ENCODE data around the gene PTPRE. TPM values are rescaled to one million over a fixed set of nuclear protein-coding genes. Genes with fewer than 3 reads are reported as not detected.

PTPRE gene
- total RNA-seq, 1 experiment from 2014 or later, result 12.3 TPM

- Histone ChIP-seq H3K4me2 (ENCODE audit: low read length) (no peak overlapping the region), H3K36me3 (ENCODE audit: control insufficient read depth in 1 of 2, insufficient read depth in 2 of 2, low read length in 2 of 2) (no peaks in the 10 kb centered on the region), H2AFZ (ENCODE audit: low read depth, low read length, poor library complexity, severe bottlenecking) (no peak overlapping the region), H3K4me3 (replicated peaks in 1 of 2; ENCODE audit: low read depth in 1 of 2, low read length in 2 of 2) (no peak overlapping the region), H3K79me2 (ENCODE audit: insufficient read depth, low read length) (no peaks in the 10 kb centered on the region), H3K27ac (ENCODE audit: low read depth, low read length) (no peak overlapping the region), H4K20me1 (ENCODE audit: insufficient read depth) (no peaks in the 10 kb centered on the region), H3K9me3 (ENCODE audit: control insufficient read depth in 1 of 2, insufficient read depth in 1 of 2, low read depth in 1 of 2, low read length in 2 of 2) (no peaks in the 10 kb centered on the region), H3K9ac (ENCODE audit: low read length) (no peak overlapping the region), H3K9me2 (ENCODE audit: insufficient read depth) (no peaks in the 10 kb centered on the region), H3K27me3 (ENCODE audit: insufficient read depth, low read length) (no peaks in the 10 kb centered on the region), H3K4me1 (ENCODE audit: control insufficient read depth in 1 of 2, insufficient read depth in 2 of 2, low read length in 2 of 2) (no peaks in the 10 kb centered on the region)
- CTCF ChIA-PET, result no interaction called here
- DNase-seq (ENCODE audit: low read depth, low spot score), result no peak
- intact Hi-C loops (cut with micrococcal nuclease), result no loop called here
- RAD21 ChIA-PET (ENCODE audit: low non-redundant PET in 1 of 2, low total read pairs in 2 of 2, uncharacterized antibody in 2 of 2, unreplicated experiment in 2 of 2), result no interaction called here
- ATAC-seq, result no peak
- TF ChIP-seq YY1 (IDR thresholded peaks at IDR 0.05; ENCODE audit: extremely low read depth, insufficient replicate concordance, low read depth, low read length) (no peak), EGR1 (IDR thresholded peaks at IDR 0.05; ENCODE audit: low read depth) (no peak), POLR2A (IDR thresholded peaks at IDR 0.05; ENCODE audit: borderline replicate concordance, extremely low read depth, insufficient read depth, insufficient read length) (no peak), ELF1 (IDR thresholded peaks at IDR 0.05; ENCODE audit: borderline replicate concordance, low read depth) (no peak), SIN3A (IDR thresholded peaks at IDR 0.05; ENCODE audit: low read depth) (no peak), EZH2phosphoT487 (IDR thresholded peaks at IDR 0.05; ENCODE audit: borderline replicate concordance) (no peak), TCF7L2 (IDR thresholded peaks at IDR 0.05; ENCODE audit: borderline replicate concordance, extremely low read depth, insufficient read depth, insufficient read length) (no peak), CEBPB (IDR thresholded peaks at IDR 0.05; ENCODE audit: low read depth) (no peak), ATF3 (IDR thresholded peaks at IDR 0.05) (no peak)
- TF ChIP-seq, protein P1, sequence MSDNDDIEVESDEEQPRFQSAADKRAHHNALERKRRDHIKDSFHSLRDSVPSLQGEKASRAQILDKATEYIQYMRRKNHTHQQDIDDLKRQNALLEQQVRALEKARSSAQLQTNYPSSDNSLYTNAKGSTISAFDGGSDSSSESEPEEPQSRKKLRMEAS (IDR thresholded peaks at IDR 0.05), result no peak
- TF ChIP-seq, protein P2, sequence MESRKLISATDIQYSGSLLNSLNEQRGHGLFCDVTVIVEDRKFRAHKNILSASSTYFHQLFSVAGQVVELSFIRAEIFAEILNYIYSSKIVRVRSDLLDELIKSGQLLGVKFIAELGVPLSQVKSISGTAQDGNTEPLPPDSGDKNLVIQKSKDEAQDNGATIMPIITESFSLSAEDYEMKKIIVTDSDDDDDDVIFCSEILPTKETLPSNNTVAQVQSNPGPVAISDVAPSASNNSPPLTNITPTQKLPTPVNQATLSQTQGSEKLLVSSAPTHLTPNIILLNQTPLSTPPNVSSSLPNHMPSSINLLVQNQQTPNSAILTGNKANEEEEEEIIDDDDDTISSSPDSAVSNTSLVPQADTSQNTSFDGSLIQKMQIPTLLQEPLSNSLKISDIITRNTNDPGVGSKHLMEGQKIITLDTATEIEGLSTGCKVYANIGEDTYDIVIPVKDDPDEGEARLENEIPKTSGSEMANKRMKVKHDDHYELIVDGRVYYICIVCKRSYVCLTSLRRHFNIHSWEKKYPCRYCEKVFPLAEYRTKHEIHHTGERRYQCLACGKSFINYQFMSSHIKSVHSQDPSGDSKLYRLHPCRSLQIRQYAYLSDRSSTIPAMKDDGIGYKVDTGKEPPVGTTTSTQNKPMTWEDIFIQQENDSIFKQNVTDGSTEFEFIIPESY (IDR thresholded peaks at IDR 0.05; ENCODE audit: extremely low read depth, insufficient replicate concordance, low read length), result no peak
- no TSS peak for BruUV-seq (replicated peaks)
- POLR2A ChIA-PET, result no interaction called here
Measured at GRCh38 chr10:127976286-127976685, 69.4 kb downstream of the PTPRE start.

All from HCT116 (cell line).